Measurements from ENCODE around the gene SLIT1. TPM values are rescaled to one million over a fixed set of nuclear protein-coding genes. Genes with fewer than 3 reads are reported as not detected.

The SLIT1 gene
- total and polyA plus RNA-seq, 2 of the 8 experiments (the other 6 are each of a cell fraction or from before 2014, with no cell fraction given) = 0.70 to 0.88 TPM

DNA sequence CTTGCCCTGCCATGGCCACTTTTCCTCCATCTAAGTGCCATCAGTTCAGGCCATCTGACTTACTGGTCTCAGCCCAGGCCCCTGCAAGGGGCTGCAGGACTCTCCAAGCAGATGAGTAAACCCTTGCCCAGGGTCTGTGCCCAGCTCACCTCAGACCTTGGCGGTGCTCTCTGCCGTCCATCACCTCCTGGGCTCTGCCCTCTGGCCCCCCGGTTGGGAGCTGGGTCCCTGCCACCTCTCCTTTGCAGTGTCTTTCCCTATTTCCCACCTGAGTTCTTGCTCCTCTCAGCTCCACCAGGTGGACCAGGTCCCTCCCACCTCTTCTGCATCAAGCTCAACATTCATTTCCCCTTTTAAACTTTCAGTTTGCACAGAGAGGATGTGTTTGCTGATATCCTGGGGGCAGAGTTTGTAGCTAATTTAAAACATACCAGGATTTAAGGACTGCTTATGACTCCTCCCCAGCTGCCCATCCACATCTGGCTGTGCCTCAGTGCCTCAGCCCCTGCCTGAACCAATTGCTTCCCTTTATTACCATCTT is 135.5 kb downstream of the SLIT1 start:
- no peaks in the 10 kb centered on the region for H3K79me2 ChIP-seq (ENCODE audit: control insufficient read depth in 1 of 2, insufficient read depth in 2 of 2, low read length in 2 of 2)
- peaks cover 0 to 5% (median under 1%) of the 10 kb centered on the region in 4 experiments; a peak in 4 of 7 replicates for H3K4me1 ChIP-seq (replicated peaks in 1 of 4; ENCODE audit: control insufficient read depth in 3 of 4, insufficient read depth in 4 of 4, low read length in 3 of 4)
- no peak overlapping the region for H4K5ac ChIP-seq (ENCODE audit: insufficient read length, low read depth, low read length)
- no peak overlapping the region for H4K8ac ChIP-seq (ENCODE audit: extremely low read depth, insufficient read depth, low read length)
- no peak overlapping the region for H3K9ac ChIP-seq (replicated peaks in 1 of 4; ENCODE audit: extremely low read depth in 1 of 4, low read depth in 3 of 4, low read length in 3 of 4)
- no peak overlapping the region for H3K4me3 ChIP-seq (ENCODE audit: extremely low read depth in 1 of 4, insufficient read depth in 2 of 4, low read depth in 3 of 4, low read length in 4 of 4)
- no peaks in the 10 kb centered on the region for H3K27me3 ChIP-seq (replicated peaks in 1 of 4; ENCODE audit: control insufficient read depth in 3 of 4, extremely low read depth in 1 of 4, insufficient read depth in 3 of 4, low read length in 3 of 4)
- no peak overlapping the region for H2BK120ac ChIP-seq (replicated peaks; ENCODE audit: low read depth, low read length)
- POLR2A ChIA-PET (ENCODE audit: partially characterized antibody) = no interaction called here
- H3K79me1 ChIP-seq (ENCODE audit: low read depth, low read length) = no peaks in the 10 kb centered on the region
- no peak overlapping the region for H2AFZ ChIP-seq (ENCODE audit: low read length)
- no peak overlapping the region for H3K4me2 ChIP-seq (ENCODE audit: insufficient read depth in 1 of 2, low read depth in 2 of 2, low read length in 2 of 2)
- H3K18ac ChIP-seq (ENCODE audit: extremely low read depth, low read length) = no peak overlapping the region
- H3K56ac ChIP-seq (replicated peaks; ENCODE audit: insufficient read length, low read depth, low read length) = no peak overlapping the region
- H3K23ac ChIP-seq (ENCODE audit: insufficient read length) = no peak overlapping the region
- TF ChIP-seq ZNF274 (IDR thresholded peaks at IDR 0.05; ENCODE audit: borderline replicate concordance, extremely low read depth, low read length) (no peak), SIX5 (IDR thresholded peaks at IDR 0.05; ENCODE audit: low read depth, low read length) (no peak), FOSL1 (IDR thresholded peaks at IDR 0.05; ENCODE audit: insufficient read depth, low read depth, low read length) (no peak), GABPA (IDR thresholded peaks at IDR 0.05; ENCODE audit: borderline replicate concordance, insufficient read depth, low read length) (no peak), SRF (IDR thresholded peaks at IDR 0.05; ENCODE audit: low read depth, low read length) (no peak), POLR2AphosphoS5 (IDR thresholded peaks at IDR 0.05; ENCODE audit: low read depth, low read length) (no peak), BRCA1 (IDR thresholded peaks at IDR 0.05; ENCODE audit: low read depth, low read length) (no peak), RFX5 (IDR thresholded peaks at IDR 0.05; ENCODE audit: borderline replicate concordance, low read depth, low read length) (no peak), EGR1 (IDR thresholded peaks at IDR 0.05; ENCODE audit: borderline replicate concordance, low read depth, low read length) (no peak), RXRA (IDR thresholded peaks at IDR 0.05; ENCODE audit: insufficient read depth, low read depth, low read length) (no peak), SP2 (IDR thresholded peaks at IDR 0.05; ENCODE audit: low read length) (no peak)
- TF ChIP-seq, protein P1, sequence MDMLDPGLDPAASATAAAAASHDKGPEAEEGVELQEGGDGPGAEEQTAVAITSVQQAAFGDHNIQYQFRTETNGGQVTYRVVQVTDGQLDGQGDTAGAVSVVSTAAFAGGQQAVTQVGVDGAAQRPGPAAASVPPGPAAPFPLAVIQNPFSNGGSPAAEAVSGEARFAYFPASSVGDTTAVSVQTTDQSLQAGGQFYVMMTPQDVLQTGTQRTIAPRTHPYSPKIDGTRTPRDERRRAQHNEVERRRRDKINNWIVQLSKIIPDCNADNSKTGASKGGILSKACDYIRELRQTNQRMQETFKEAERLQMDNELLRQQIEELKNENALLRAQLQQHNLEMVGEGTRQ (IDR thresholded peaks at IDR 0.05; ENCODE audit: low read length) = no peak
- no peak overlapping the region for H3K4ac ChIP-seq (replicated peaks; ENCODE audit: insufficient read length, low read depth, low read length)
- WGBS, 2 experiments (ENCODE audit: extremely low coverage in 1 of 2, insufficient coverage in 1 of 2, insufficient read length in 1 of 2, insufficient replicate concordance in 2 of 2, low coverage in 1 of 2, low lambda C conversion rate in 2 of 2, missing lambda C conversion rate in 1 of 2) = 83% methylated on average over 3 of the region's 3 CpGs; no CpG with 5 or more reads in 1 of the 2 experiments
- no peak overlapping the region for H2BK20ac ChIP-seq (ENCODE audit: low read length)
- FAIRE-seq (no peak), DNase-seq (ENCODE audit: low read depth in 1 of 2, low spot score in 2 of 2) (no peak)
- no peaks in the 10 kb centered on the region for H3K9me3 ChIP-seq (ENCODE audit: insufficient read depth in 2 of 2, low read depth in 1 of 2, low read length in 1 of 2)
- no peaks in the 10 kb centered on the region for H3K23me2 ChIP-seq (ENCODE audit: low read depth, low read length)
- no peak overlapping the region for H2AK5ac ChIP-seq (ENCODE audit: low read depth, low read length)
- no peaks in the 10 kb centered on the region for H3K36me3 ChIP-seq (ENCODE audit: control insufficient read depth in 2 of 4, insufficient read depth in 4 of 4, low read length in 3 of 4)
- CTCF ChIA-PET (ENCODE audit: partially characterized antibody) = interaction anchor here (0.8 to 3.0 kb wide), 8 partner anchors 10 to 170 kb away, joined by 3 to 21 read pairs (median 4); no protein-coding TSS in a partner anchor
- no peak overlapping the region for H2BK5ac ChIP-seq (ENCODE audit: low read depth, low read length)
- no peak overlapping the region for H4K91ac ChIP-seq (replicated peaks; ENCODE audit: insufficient read length, low read length)
- no peak overlapping the region for H3K14ac ChIP-seq (ENCODE audit: insufficient read length)
- H2BK15ac ChIP-seq (ENCODE audit: low read length) = no peak overlapping the region
- H4K20me1 ChIP-seq (replicated peaks in 1 of 2; ENCODE audit: control insufficient read depth in 1 of 2, insufficient read depth in 2 of 2, low read length in 2 of 2) = no peaks in the 10 kb centered on the region
- H2BK12ac ChIP-seq (ENCODE audit: low read depth, low read length) = no peak overlapping the region
- H3K27ac ChIP-seq (ENCODE audit: low read depth, low read length) = no peak overlapping the region

Data from H1 (cell line).